Measurements from ENCODE around the gene RNF20.

GRCh38 chr9:101586651-101587050, 53.0 kb downstream of the RNF20 start:
- TF ChIP-seq, protein P1, sequence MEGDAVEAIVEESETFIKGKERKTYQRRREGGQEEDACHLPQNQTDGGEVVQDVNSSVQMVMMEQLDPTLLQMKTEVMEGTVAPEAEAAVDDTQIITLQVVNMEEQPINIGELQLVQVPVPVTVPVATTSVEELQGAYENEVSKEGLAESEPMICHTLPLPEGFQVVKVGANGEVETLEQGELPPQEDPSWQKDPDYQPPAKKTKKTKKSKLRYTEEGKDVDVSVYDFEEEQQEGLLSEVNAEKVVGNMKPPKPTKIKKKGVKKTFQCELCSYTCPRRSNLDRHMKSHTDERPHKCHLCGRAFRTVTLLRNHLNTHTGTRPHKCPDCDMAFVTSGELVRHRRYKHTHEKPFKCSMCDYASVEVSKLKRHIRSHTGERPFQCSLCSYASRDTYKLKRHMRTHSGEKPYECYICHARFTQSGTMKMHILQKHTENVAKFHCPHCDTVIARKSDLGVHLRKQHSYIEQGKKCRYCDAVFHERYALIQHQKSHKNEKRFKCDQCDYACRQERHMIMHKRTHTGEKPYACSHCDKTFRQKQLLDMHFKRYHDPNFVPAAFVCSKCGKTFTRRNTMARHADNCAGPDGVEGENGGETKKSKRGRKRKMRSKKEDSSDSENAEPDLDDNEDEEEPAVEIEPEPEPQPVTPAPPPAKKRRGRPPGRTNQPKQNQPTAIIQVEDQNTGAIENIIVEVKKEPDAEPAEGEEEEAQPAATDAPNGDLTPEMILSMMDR (IDR thresholded peaks at IDR 0.05; ENCODE audit: borderline replicate concordance, extremely low read depth, low read length, poor library complexity, severe bottlenecking): no peak
- TF ChIP-seq EZH2 (IDR thresholded peaks at IDR 0.05; ENCODE audit: borderline replicate concordance, low read depth, low read length, severe bottlenecking): no peak

Data from DND-41 (cell line).